HG03280 (cell line): ENCODE measurements around the gene SSR2.
"Not testable (repeated sequence)": the region's sequence is repeated elsewhere in the genome, so short reads cannot be mapped to it uniquely, and the experiment has no call there.

Experiments used
- ATAC-seq: cut with Tn5 transposase; IDR thresholded peaks from one replicate; pipeline ENCODE4 v1.9.1; 2021; ENCODE audit warnings: mild to moderate bottlenecking, moderate library complexity; ENCODE audit not compliant: unreplicated experiment

SSR2 gene

DNA sequence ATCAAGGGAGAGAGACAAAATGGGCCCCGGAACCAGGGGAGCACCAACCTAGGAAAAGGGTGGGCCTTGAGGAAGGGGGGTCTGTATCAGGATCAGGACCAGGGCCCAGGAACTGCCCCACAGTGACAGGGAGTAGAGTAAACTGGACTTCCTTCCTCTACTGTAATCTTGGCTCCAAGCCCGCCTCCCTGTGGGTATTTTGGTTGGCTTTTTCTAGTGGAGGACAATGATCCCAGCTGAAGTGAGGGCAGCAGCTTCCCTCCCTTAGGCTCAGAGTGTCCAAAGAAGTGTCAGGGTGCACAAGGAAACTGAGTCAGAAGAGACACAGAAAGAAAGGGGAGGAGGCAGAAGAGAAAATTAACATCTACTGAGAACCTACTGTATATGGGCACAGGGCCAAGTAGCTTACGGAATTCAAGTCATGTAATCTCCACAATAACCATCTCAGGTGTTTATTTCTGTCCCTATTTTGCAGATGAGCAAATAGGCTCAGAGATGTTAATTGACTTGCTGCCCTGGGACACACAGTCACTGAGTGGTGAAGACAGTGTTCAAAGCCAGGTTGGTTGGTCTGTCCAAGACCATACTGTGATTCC lies 28.0 kb upstream of the SSR2 start:
- no peak for ATAC-seq

DNA sequence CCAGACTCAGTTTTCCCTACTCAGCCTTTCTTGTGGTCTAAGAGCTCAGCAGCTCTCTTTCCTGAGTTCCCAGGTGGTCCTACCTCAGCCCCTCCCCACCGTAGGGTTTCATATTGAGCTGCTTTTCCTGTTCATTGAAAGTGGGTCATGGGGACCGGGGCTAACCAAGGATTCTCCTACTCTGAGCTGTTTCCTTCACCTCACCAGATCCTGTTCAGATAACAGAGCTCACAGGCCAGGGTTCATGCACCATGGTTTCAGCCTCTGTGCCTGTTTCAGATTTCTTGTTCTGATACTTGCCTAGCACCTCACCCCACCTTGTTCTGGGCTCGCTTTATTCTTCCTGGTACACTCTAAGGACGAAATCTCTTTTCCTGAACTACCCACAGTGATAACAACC lies 24.3 kb upstream of the SSR2 start:
- no peak for ATAC-seq

DNA sequence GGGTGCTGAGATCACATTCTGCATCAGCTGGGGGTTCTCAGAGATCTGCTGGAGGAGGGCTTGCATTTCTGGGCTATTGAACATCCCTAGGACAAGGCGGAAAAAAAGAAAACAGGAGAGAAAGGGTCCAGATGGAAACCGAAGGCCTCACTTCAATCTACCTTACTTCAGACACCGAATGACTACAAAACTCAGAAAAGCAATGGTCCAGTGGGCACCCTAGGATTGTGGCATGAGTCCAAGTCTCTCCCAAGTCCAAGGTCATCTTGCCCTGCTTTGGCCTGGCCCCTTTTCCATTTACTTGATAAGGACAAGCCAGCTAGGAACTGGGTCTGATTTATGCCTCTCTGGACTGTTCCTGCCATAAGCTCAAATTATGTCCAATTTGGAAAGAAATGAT lies 22.1 kb upstream of the SSR2 start:
- no peak for ATAC-seq

DNA sequence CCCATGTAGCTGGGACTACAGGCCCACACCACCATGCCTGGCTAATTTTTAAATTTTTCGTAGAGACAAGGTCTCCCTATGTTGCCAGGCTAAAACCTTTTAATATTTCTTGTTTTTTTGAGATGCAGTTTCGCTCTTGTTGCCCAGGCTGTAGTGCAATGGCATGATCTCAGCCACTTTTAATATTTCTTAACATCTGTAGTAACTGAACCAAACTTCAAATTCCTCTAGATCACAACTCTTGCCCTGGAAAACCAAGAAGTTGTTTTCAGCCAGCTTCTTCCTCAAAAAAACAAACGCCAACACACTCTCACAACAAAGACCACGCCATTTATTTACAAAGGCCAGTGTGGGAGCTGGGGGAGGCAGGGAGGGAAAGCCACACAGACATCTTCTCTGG lies 14.2 kb upstream of the SSR2 start:
- not testable (repeated sequence) for ATAC-seq

DNA sequence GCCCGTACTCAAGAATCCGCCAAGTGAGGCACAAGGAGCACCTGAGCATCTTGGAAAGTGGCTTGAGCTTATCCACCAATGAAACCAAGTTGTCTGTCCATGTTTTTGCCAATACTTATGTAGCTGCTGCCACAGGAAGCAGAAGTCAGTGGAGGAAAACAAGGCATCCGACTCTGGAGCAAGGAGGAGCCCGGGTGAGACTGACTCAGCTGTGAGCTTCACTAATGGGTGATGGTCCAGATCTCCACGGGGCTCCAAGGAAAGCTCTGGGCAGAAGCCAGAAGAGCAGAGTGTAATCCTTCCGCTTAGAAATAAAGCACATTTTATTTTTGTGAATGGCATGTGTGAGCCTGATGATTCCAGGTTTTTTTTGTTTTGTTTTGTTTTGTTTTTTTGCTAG lies 12.3 kb upstream of the SSR2 start:
- no peak for ATAC-seq

DNA sequence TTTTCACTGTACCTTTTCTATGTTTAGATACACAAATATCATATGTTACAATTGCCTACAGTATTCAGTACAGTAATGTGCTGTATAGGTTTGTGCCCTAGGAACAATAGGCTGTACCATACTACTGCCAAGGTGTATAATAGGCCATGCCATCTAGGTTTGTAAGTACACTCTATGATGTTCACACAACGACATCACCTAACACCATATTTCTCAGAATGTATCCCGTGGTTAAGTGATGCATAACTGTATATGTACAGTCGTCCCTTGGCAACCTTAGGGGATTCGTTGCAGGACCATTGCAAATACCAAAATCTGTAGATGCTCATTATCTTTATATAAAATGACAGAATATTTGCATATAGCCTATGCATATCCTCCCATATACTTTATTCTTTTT lies 5.8 kb upstream of the SSR2 start:
- ATAC-seq, result no peak

DNA sequence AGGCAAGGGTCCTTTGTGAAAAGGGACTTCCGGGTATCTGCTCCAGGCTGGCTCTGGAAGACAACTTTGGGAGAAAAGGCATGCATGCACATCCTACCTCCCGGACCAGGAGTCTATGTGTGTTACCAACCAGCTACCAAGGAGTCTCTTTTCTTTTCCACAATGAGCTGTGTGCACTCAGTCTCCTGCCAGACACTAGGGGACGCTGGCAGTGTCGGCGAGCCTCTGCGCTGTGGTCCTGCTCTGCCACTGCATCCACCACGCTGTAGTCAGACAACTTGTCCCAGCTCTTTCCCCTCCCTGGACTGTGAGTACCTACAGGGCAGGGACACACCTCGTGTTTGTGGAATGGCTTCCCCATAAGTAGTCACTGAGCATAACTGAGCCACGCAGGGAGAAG lies 5.1 kb upstream of the SSR2 start:
- peak; percentile 55 for ATAC-seq

DNA sequence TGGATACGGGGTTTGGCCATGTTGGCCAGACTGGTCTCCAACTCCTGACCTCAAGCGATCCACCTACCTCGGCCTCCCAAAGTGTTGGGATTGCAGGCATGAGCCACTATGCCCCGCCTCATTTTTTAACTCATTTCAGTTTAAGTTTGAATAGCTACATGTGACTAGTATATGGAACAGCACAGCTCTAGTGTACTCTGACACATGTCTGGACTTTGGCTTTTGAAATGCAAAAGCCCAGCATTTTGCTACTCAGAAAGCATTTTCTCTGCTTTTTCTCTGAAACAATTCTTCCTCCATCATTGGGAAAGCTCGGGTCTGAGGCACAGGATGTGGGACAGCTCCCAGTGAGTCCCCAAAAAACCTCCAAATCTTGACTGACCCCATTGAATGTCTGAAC lies 4.0 kb upstream of the SSR2 start:
- ATAC-seq, result no peak

DNA sequence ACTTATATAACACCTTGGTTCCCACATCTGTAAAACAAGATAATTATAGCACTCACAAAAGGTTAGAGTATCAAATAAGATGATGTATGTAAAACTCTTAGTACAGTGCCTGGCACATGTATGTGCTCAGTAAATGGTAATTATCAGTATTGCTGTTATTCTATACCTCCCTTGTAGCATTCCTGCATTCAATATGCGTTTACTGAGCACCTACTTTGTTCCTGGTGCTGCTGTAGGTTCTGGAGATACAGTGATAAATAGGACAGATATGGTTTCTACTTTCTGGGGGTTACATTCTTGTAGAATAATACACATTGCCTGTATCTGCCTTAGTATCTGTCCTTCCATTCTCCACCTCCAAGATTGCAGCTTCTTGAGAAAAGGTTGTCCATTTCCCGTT lies 1.2 kb upstream of the SSR2 start:
- ATAC-seq, result no peak

DNA sequence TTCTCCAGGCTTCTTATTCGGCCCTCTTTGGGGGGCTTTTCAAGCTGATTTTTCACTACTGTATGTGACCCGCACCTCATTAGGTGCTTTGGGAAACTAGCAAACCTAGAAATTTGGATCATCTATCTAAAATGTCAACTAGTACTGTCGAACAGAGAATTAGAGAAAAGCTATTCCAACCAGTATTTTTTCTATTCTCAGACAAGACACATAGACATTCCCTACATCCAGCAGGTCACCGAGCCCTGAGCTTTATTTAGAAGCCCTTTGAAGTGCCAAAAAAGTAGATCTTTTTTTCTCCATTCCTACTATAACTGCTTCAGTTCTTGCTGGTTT lies 310 bp upstream of the SSR2 start:
- ATAC-seq, result no peak

DNA sequence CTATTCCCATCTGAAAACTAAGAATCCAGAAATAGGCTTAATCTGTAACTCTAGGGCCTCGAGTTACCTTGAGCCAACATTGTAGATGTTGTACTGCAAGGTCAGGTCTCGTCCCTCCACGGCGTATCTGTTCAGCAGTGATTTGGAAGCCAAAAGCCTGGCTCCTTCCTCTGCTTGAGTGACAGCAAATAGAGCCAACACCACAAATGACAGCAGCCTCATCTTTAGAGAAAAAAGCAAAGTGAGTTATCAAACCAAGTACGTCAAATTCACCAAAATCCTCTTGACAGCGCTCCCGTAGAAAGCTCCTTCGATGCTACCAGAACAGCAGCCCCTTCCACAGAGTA lies 832 bp downstream of the SSR2 start:
- ATAC-seq, result no peak

DNA sequence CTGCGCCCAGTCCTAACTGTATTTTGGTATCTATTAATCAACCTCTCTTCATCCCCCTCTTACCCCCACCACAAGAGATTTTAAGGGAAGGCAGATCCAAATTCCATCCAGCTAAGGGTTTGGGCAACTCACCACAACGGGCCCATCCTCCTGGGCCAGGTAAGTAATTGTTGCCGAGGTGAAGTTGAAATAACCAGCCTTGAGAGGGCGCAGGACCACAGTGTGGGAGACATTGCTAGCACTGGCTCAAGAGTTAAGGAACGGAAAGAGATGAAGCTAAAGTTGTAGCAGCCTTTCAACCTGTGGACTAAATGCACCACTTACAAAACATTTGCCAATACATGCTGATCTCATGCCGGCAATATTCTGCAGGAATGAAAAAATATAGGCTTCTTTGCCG lies 5.9 kb downstream of the SSR2 start:
- ATAC-seq, result no peak

DNA sequence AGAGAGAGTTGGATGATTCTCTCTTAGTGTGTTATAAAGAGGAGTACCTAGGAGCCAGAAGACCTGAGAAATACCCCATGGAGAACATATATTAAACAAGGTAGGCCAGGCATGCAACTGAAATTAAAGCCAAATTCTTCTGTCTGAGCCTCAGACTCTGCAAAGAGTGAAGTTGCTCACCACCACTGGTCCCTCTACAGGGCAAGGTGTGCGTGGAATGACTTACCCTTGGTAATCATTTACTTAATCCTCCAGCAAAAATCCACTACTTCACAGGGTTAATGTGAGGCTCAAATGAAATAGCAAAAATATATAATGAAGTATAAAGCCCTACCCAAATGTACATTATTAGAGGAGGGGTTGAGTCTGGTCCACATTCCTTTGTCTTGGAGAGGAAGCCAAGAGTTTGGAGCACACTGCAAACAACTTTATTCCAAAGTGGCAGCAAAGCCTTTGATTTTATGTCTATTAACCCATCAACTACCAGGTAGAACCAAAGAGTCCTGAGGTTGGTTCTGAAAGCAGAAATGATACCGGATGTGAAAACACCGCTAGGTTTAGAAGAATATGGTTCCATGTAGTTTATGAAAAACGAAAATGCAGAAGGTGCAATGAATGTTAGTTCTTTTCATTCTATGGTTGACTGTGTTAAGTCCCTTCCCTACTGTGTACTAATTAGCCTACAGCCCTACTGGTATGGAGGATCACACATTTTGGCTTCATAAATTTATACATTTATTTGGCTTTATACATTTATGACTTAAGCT lies 8.5 kb downstream of the SSR2 start:
- peak; percentile 77 for ATAC-seq

DNA sequence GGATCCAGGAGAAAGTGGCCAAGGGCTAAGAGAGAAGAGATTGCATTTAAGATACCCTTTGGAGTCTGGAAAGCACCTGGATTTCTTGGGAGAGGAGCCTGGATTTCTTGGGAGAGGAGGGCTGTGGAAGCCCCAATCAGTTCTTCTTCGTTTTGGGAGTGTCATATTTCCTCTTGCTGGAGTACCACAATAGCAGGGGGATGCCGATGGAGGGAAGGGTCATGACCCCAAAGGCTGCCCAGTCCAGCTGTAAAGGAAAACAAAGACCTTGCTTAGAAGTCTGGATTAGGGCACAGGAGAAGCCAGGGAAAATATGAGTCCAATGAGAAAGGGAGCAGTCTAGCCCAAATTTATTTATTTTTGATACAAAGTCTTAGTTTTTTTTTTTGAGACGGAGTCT lies 11.3 kb downstream of the SSR2 start:
- ATAC-seq, result no peak

DNA sequence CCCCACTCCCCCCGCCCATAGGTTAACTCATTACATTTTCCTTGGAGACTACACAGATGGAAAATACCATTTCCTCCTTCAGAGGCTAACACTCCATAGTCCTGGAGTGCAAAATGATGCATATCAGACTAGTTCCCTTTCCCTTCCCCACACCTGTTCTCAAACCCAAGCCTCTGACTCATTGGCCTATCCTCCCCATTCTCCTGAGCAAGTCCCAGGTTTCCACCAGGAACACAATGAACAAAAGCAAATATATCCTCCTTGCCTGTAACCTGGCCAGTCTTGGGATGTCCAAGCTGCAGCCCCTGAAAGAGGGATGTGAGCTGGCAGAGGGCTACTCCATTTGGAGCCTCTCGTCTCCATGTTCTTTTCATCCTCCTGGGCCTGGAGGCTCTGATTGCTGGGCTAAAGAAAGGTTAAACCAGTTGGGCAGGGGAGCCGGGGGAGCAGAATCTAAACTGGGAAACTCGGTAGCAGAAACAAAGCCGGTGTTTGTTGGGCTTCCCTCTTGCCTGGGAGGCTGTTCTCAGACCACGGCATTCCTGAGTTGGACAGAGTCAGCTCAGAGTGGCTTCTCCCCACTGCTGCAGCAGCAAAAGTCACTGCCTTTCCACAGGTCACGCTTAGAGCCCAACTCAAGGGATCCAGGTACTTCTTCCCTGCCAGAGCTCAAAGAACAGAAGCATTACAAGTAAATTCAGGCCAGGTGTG lies 13.9 kb downstream of the SSR2 start:
- no peak for ATAC-seq

DNA sequence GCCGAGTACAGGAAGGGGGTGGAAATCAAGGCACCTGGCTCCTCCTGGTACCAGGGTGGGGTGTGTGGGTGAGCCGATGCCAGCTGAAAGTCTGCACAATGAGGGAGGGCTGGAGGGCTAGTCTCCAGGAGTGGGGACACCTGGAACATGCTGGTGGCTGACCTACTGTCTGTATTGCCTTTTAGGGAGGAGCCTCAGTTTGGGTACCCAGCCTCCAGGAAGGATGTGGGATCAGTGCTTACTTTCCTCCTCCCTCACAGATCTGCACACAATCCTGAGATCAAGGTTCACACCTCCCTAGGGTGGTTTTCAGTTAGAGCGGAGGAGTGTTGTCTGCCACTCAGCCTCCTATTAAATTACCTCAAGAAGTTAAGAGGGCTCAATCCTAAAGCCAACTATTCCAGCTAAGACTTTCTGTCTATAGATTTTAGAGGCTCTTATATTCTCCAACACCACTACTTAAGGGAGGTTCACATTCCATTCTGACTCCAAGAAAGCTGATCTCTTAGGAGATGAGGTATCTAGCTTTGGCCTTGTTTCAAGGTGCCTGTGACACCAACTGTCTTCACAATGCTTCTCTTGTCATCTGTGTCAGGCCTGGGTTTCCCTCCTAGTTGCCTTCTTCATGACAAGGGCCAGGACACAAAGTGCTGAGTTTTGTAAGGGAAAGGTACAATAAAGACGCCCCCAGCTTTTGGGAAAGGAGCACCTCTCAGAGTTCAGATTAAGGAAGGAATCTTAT lies 15.7 kb downstream of the SSR2 start:
- no peak for ATAC-seq

DNA sequence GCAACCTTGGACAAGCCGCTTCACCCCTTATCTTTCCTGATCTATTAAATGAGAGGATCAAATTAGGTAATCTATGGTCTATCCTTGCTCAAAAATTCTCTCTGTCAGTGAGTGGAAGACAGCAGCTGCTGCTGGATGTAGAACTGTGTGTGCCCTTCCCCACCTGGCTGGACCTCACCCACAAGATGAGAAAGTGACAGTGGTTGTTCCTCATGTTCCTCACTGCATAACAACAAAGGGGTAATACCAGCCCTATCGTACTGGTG lies 16.9 kb downstream of the SSR2 start:
- ATAC-seq, result no peak

DNA sequence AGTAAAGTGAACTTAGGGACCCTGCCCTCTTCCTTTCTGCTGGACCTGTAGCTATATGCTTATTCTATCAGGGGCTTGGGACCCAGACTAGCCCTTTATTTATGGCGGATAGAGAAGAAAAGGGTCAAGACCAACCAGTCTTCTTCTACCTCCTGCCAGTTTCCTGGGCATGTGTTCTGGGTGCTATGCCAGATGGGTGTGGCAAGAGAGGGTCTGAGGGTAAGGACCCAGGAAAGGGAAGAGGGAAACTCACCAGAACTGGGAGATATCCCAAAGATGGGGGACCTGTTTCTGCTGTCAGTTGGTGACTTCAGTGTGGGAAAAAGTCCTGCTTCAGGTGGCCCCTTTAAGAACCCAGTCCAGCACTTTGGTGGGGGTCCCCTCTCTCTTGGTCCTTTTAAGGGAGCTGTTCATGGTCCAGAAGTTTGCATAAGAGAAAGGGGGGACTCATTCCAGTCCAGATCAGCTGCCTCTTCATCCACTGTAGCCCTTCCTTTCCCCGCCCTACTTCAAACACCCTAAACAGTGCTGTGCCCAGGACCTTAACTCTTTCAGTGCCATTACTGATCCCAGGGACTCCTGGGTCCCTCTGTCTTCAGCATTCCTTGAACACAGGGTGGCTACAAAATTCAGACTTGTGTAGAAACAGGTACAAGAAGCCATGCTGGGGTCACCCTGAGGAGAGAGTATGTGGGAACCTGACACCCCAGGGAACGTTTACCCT lies 18.4 kb downstream of the SSR2 start:
- ATAC-seq, result no peak

DNA sequence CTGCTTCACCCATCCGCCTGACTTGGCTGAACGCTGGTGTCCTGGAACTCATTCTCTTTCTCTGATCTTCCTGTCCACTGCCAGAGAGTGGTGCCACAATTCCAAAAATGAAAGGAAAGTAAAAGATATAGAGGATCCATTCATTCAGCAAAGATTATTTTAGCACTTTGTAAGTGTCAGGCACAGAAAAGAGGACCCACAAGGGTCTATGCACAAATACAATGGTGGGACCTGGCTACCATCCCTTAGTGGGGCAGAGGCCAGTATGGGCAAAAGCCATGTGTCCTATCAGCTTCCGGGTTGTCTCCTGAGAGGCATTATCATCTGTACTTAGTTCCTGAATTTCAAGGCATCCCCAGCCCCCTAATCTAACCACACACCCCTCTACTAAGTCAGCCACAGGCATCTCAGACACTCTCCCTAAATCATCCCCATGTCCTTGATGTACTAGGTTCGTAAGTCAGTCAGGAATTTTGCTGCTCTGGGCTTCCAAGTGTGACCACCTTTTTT lies 19.0 kb downstream of the SSR2 start:
- no peak for ATAC-seq

DNA sequence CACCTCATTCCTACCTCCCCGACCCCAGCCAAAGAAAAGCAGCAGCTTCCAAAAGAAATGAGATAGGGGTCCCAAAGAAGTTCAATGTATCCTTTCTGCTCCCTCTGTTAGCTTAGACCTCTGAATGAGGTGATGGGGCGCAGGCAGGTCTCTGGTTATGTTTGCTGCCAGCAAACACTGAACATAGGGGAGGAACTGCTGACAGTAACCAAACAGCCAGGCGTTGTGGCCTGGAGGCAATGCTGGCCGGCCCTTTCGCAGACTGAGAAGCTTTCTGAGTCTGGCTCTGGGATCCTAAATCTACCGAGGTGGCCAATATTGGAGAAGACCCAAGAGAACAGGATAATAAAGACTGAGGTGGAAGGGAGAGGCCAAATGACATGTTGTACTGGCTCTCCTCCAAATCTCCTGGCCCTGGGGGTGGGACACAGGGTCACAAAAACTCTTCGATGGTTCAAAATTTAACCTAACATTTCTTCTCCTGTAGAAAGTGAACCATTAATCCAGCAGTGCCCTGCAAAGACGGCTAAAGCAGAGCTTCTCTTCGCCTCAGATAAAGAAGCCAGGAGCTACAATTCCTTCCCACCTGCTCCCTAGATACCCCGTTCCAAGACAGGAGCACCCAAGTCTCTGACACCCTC lies 19.6 kb downstream of the SSR2 start:
- no peak for ATAC-seq

DNA sequence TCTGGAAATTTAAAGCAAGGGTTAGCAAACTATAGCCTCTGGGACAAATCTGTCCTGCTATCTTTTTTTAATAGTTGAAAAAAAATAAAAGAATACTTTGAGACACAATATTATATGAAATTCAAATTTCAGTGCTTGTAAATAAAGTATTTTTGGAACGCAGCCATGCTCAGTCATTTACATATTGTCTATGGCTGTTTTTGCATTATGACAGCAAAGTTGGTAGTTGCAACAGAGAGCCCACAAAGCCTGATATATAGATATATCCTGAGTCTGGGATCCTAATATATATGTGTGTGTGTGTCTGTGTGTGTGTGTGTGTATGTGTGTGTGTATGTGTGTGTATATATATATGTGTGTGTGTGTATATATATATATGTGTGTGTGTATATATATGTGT lies 20.8 kb downstream of the SSR2 start:
- no peak for ATAC-seq
